ENCODE results near the gene NXPH1. TPM values are rescaled to one million over a fixed set of nuclear protein-coding genes. Genes with fewer than 3 reads are reported as not detected.
A peak's percentile ranks its signal among the peaks of the same experiment; 100 is the strongest.

NXPH1 gene
- polyA plus RNA-seq (2013, experiment 1 of 2): 0.15 TPM
- 0.20 TPM for polyA plus RNA-seq (2013, experiment 2 of 2)

DNA sequence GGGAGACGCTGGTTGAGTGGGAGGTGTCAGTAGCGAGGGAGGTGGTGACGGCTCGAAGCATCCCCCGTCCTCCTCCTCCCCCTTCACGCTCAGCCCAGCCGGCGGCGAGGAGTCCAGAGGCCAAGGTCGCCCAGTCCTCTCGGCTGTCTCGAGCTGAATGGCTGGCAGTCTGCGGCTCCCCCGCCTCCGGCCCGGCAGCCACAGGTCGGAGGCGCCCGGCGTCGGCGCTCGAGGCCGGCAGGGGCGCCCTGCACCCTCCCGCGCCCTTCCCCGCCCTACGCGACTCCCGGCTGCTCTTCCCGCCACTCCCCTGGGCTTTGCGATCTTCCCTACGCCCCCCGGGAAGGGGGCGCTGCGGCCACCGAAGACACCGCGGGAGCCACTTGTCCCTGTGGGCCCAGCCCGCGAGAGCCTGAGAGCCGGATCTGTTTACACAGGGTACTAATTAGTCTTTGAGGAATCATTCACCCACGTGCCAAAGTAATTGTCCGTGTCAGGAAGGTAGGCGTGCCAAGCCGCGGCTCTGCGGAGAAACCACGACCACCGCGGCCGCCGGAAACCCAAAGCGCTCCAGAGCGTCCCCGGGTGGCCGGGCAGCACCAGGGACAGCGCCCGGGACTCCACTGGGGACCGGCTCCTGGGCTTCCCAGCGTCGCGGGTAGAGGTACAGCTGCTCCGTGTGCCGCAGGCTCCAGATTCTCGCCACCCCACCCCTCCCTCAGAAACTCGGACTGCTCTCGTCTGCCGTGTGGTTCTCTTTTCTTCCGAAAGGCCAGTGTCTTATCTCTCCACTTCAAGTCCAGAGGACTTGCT is at the start of gene NXPH1:
Gene NXPH1 (plus strand): TSS at position 133 of the 813 bp plus-strand sequence.
- 0% methylated on average over 51 to 55 of the region's 71 CpGs for WGBS, 2 experiments (ENCODE audit: insufficient coverage in 2 of 2)
- no peaks in the 10 kb centered on the region for H3K9me3 ChIP-seq (ENCODE audit: control insufficient read depth, low read length)
- no peaks in the 10 kb centered on the region for H3K36me3 ChIP-seq (ENCODE audit: control insufficient read depth, insufficient read depth, low read length)
- no peak within 1 kb of the TSS for H3K27ac ChIP-seq (ENCODE audit: low read depth, low read length, severe bottlenecking)
- peaks cover 3% of the 10 kb centered on the region for H3K4me1 ChIP-seq (ENCODE audit: control insufficient read depth, insufficient read depth, low read length, poor library complexity, severe bottlenecking)
- peak within 1 kb of the TSS; percentile 24 for H3K4me3 ChIP-seq (ENCODE audit: extremely low read depth, insufficient read depth, low read length, poor library complexity, severe bottlenecking)

DNA sequence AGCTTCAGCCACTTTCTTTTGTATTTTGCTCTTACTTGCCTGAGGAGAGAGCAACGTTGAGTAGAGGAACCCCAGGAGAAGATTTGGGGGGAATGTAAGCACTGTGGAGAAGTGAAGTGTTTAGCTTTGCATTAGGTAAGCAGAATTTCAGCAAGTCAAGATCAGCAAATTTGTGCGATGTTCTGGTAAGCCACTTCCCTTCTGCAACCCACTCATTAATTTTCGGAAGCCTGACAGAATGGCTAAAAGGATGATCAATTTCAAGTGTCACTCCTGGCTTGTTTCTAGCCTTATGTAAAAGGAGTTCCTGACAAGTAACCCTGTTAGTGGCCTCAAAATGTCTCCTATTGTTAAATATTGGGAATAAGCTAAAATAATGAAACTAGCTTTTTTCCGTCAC is 48.5 kb upstream of the NXPH1 start:
- 38 to 50% methylated on average over 2 of the region's 4 CpGs for WGBS, 2 experiments (ENCODE audit: insufficient coverage in 2 of 2)
- H3K36me3 ChIP-seq (ENCODE audit: control insufficient read depth, insufficient read depth, low read length): no peaks in the 10 kb centered on the region

GRCh38 chr7:8386926-8387550 is 46.4 kb upstream of the NXPH1 start:
- Histone ChIP-seq H3K27ac (ENCODE audit: low read depth, low read length, severe bottlenecking) (no peak overlapping the region), H3K4me1 (ENCODE audit: control insufficient read depth, insufficient read depth, low read length, poor library complexity, severe bottlenecking) (peaks cover 11% of the 10 kb centered on the region), H3K4me3 (ENCODE audit: extremely low read depth, insufficient read depth, low read length, poor library complexity, severe bottlenecking) (no peak overlapping the region), H3K36me3 (ENCODE audit: control insufficient read depth, insufficient read depth, low read length) (no peaks in the 10 kb centered on the region), H3K9me3 (ENCODE audit: control insufficient read depth, low read length) (no peaks in the 10 kb centered on the region)
- WGBS, 2 experiments (ENCODE audit: insufficient coverage in 2 of 2): 100% methylated on average over 2 to 3 of the region's 5 CpGs

More for the DNA sequence above, 48.5 kb upstream of the NXPH1 start:
- Histone ChIP-seq H3K9me3 (ENCODE audit: control insufficient read depth, low read length) (no peaks in the 10 kb centered on the region), H3K27ac (ENCODE audit: low read depth, low read length, severe bottlenecking) (no peak overlapping the region), H3K4me1 (ENCODE audit: control insufficient read depth, insufficient read depth, low read length, poor library complexity, severe bottlenecking) (peaks cover 6% of the 10 kb centered on the region), H3K4me3 (ENCODE audit: extremely low read depth, insufficient read depth, low read length, poor library complexity, severe bottlenecking) (no peak overlapping the region)

- WGBS, 2 experiments (ENCODE audit: insufficient coverage in 2 of 2): 87 to 92% methylated on average over 2 to 5 of the region's 7 CpGs
- peaks cover 11% of the 10 kb centered on the region for H3K4me1 ChIP-seq (ENCODE audit: control insufficient read depth, insufficient read depth, low read length, poor library complexity, severe bottlenecking)
- no peaks in the 10 kb centered on the region for H3K9me3 ChIP-seq (ENCODE audit: control insufficient read depth, low read length)
- H3K4me3 ChIP-seq (ENCODE audit: extremely low read depth, insufficient read depth, low read length, poor library complexity, severe bottlenecking): no peak overlapping the region
- no peak overlapping the region for H3K27ac ChIP-seq (ENCODE audit: low read depth, low read length, severe bottlenecking)
- no peaks in the 10 kb centered on the region for H3K36me3 ChIP-seq (ENCODE audit: control insufficient read depth, insufficient read depth, low read length)
Measured at GRCh38 chr7:8387551-8388256, 45.7 kb upstream of the NXPH1 start.

DNA sequence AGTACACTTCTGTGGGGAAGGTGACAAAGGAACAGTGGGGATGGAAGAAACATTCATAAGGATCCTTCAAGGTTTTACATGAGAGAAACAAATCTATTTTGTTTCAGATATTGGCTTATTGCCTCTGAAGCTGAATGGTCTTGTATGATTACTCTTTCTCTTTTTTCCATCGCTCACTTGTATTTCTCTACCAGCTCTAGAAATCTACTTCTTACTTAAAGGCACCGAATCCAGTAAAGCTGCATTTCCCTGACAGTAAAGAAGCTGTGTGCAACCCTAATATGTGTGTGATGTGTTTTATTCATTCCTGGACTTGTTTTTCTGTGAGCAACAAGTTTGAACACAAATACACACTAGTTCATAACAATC is 45.2 kb upstream of the NXPH1 start:
- no CpG with 5 or more reads among the region's 2 CpGs for WGBS, 2 experiments (ENCODE audit: insufficient coverage in 2 of 2)
- Histone ChIP-seq H3K4me1 (ENCODE audit: control insufficient read depth, insufficient read depth, low read length, poor library complexity, severe bottlenecking) (peaks cover 11% of the 10 kb centered on the region), H3K9me3 (ENCODE audit: control insufficient read depth, low read length) (no peaks in the 10 kb centered on the region), H3K27ac (ENCODE audit: low read depth, low read length, severe bottlenecking) (no peak overlapping the region), H3K4me3 (ENCODE audit: extremely low read depth, insufficient read depth, low read length, poor library complexity, severe bottlenecking) (no peak overlapping the region), H3K36me3 (ENCODE audit: control insufficient read depth, insufficient read depth, low read length) (no peaks in the 10 kb centered on the region)

DNA sequence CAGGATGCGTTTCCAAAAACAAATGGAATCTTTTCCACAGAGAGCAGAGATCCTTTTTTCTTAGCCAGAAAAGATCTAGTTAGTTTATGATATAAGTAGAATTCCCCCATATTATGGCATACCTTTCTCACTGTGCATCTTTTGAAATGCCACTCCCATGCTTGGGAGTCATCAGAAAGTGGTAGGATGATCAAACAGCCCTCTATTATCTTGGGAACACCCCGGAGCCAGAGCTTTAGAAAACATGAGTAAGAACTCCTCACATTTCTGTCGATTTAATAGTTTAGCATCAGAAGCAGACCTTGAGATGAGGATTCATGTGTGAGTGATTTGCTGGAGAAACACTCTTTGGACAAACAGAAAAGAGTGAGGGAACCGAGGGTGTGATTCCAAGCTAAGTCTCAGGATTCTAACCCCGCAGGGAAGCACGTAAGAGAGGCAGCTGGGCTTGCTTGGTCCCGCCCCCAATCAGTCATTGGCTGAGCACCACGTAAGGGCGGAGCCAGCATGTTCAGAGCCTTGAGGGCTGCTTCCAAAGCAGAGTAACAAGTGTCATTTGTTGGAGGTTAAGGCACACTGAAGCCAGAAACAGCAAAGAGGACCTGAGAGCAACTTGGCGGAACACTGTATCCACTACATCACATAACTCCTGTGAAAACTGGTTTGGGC is 43.7 kb upstream of the NXPH1 start:
- WGBS, 2 experiments (ENCODE audit: insufficient coverage in 2 of 2): 45 to 49% methylated on average over 7 to 8 of the region's 10 CpGs
- no peaks in the 10 kb centered on the region for H3K9me3 ChIP-seq (ENCODE audit: control insufficient read depth, low read length)
- peaks cover 11% of the 10 kb centered on the region for H3K4me1 ChIP-seq (ENCODE audit: control insufficient read depth, insufficient read depth, low read length, poor library complexity, severe bottlenecking)
- H3K27ac ChIP-seq (ENCODE audit: low read depth, low read length, severe bottlenecking): peak overlapping the region; percentile 51
- no peaks in the 10 kb centered on the region for H3K36me3 ChIP-seq (ENCODE audit: control insufficient read depth, insufficient read depth, low read length)
- no peak overlapping the region for H3K4me3 ChIP-seq (ENCODE audit: extremely low read depth, insufficient read depth, low read length, poor library complexity, severe bottlenecking)

DNA sequence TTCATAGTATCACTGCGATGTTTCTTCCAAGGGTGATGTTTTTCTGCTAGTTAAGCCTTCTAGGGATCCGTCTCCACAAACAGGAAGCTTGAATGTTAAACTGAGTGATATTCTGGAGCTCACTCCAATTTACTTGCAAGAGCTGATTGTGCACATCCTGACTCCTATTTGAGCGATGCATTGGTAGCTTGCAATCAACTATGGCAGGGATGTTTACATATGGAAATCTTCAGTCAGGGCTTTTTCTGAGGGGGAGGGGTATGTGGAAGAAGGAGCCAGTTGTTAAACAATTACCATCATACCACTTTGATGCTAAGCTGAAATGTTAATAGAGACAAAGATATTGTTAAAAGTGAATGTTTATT is 43.2 kb upstream of the NXPH1 start:
- H3K9me3 ChIP-seq (ENCODE audit: control insufficient read depth, low read length): no peaks in the 10 kb centered on the region
- peak overlapping the region; percentile 51 for H3K27ac ChIP-seq (ENCODE audit: low read depth, low read length, severe bottlenecking)
- WGBS, 2 experiments (ENCODE audit: insufficient coverage in 2 of 2): 45 to 69% methylated on average over 3 of the region's 3 CpGs
- peaks cover 11% of the 10 kb centered on the region for H3K4me1 ChIP-seq (ENCODE audit: control insufficient read depth, insufficient read depth, low read length, poor library complexity, severe bottlenecking)
- H3K36me3 ChIP-seq (ENCODE audit: control insufficient read depth, insufficient read depth, low read length): no peaks in the 10 kb centered on the region
- no peak overlapping the region for H3K4me3 ChIP-seq (ENCODE audit: extremely low read depth, insufficient read depth, low read length, poor library complexity, severe bottlenecking)

DNA sequence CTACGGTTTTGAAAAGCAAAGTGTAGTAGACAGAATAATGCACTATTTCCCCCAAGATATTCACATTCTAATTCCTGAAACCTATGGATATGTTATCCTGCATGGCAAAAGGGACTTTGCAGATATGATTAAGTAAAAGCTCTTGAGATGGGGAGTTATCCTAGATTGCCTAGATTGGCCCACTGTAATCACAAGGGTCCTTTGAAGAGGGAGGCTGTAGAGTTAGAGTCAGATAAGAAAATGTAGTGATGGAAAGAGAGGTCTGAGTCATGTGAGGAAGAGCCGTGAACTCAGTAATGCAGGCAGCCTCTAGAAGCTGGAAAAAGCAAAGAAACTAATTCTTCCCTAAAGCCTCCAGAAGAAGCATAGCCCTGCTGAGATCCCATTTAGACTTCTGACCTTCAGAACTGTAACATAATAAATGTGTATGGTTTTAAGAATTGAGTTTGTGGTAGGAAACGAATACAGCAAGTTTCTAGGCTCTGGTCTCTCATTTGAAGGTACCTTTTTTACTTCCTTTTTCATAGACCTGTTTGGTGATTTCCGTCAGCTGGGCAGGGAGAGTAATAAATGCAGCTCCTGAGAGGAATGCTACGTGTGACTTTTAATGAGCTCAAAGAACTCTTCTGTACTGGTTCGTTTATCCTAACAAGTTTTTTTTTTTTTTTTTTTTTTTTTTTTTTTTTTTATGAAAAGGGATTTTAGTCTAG is 41.9 kb upstream of the NXPH1 start:
- no peaks in the 10 kb centered on the region for H3K36me3 ChIP-seq (ENCODE audit: control insufficient read depth, insufficient read depth, low read length)
- H3K4me3 ChIP-seq (ENCODE audit: extremely low read depth, insufficient read depth, low read length, poor library complexity, severe bottlenecking): no peak overlapping the region
- H3K4me1 ChIP-seq (ENCODE audit: control insufficient read depth, insufficient read depth, low read length, poor library complexity, severe bottlenecking): peaks cover 11% of the 10 kb centered on the region
- WGBS, 2 experiments (ENCODE audit: insufficient coverage in 2 of 2): 27% methylated on average over 1 of the region's 6 CpGs; no CpG with 5 or more reads in 1 of the 2 experiments
- no peaks in the 10 kb centered on the region for H3K9me3 ChIP-seq (ENCODE audit: control insufficient read depth, low read length)
- H3K27ac ChIP-seq (ENCODE audit: low read depth, low read length, severe bottlenecking): peak overlapping the region; percentile 47

GRCh38 chr7:8396294-8396693 is 37.1 kb upstream of the NXPH1 start:
- H3K4me3 ChIP-seq (ENCODE audit: extremely low read depth, insufficient read depth, low read length, poor library complexity, severe bottlenecking): no peak overlapping the region
- WGBS, 2 experiments (ENCODE audit: insufficient coverage in 2 of 2): 88 to 94% methylated on average over 2 of the region's 5 CpGs
- no peak overlapping the region for H3K27ac ChIP-seq (ENCODE audit: low read depth, low read length, severe bottlenecking)
- no peaks in the 10 kb centered on the region for H3K36me3 ChIP-seq (ENCODE audit: control insufficient read depth, insufficient read depth, low read length)
- no peaks in the 10 kb centered on the region for H3K9me3 ChIP-seq (ENCODE audit: control insufficient read depth, low read length)
- no peaks in the 10 kb centered on the region for H3K4me1 ChIP-seq (ENCODE audit: control insufficient read depth, insufficient read depth, low read length, poor library complexity, severe bottlenecking)

DNA sequence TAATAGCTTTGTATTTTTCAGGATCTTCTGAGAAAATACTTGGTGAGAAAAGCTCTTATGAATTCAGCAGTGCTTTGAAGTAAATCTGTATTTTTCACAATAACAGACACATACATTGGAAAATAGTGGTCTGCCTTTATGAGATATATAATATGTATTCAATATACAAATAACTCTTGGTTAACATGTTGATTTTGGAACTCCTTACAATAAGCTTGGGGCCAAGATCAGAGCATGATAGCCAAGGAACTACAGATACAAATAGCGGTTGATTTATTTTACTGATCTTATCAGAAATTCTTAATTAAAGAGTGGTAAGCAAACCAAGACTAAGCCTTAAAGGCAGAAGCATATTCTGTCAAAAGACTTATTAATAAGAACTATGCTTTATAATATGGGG is 24.5 kb upstream of the NXPH1 start:
- Histone ChIP-seq H3K9me3 (ENCODE audit: control insufficient read depth, low read length) (no peaks in the 10 kb centered on the region), H3K4me1 (ENCODE audit: control insufficient read depth, insufficient read depth, low read length, poor library complexity, severe bottlenecking) (no peaks in the 10 kb centered on the region), H3K36me3 (ENCODE audit: control insufficient read depth, insufficient read depth, low read length) (no peaks in the 10 kb centered on the region), H3K4me3 (ENCODE audit: extremely low read depth, insufficient read depth, low read length, poor library complexity, severe bottlenecking) (no peak overlapping the region), H3K27ac (ENCODE audit: low read depth, low read length, severe bottlenecking) (no peak overlapping the region)
- WGBS, 2 experiments (ENCODE audit: insufficient coverage in 2 of 2): 100% methylated on average over 1 of the region's 1 CpG; no CpG with 5 or more reads in 1 of the 2 experiments

All from mesodermal cell (in vitro differentiated cells).